ENCODE results near the gene FBXL20.
A peak's percentile ranks its signal among the peaks of the same experiment; 100 is the strongest.

The FBXL20 gene

DNA sequence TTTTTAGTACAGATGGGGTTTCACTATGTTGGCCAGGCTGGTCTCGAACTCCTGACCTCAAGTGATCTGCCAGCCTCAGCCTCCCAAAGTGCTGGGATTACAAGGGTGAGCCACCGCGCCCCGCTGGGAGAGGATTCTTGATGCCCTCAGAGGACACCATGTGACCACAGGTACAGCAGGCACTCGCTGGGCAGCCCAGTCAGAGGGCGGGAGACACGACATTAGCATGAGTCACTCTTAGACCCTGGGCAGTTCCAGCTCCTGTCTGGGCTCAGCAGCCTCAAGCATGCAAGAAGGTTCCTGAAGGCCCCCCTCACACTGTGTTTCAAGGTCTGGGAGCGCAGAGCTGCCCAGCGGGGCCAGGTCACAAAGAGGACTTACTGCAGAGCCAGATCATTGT is 187.6 kb downstream of the FBXL20 start:
- TF ChIP-seq, protein P1, sequence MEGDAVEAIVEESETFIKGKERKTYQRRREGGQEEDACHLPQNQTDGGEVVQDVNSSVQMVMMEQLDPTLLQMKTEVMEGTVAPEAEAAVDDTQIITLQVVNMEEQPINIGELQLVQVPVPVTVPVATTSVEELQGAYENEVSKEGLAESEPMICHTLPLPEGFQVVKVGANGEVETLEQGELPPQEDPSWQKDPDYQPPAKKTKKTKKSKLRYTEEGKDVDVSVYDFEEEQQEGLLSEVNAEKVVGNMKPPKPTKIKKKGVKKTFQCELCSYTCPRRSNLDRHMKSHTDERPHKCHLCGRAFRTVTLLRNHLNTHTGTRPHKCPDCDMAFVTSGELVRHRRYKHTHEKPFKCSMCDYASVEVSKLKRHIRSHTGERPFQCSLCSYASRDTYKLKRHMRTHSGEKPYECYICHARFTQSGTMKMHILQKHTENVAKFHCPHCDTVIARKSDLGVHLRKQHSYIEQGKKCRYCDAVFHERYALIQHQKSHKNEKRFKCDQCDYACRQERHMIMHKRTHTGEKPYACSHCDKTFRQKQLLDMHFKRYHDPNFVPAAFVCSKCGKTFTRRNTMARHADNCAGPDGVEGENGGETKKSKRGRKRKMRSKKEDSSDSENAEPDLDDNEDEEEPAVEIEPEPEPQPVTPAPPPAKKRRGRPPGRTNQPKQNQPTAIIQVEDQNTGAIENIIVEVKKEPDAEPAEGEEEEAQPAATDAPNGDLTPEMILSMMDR (IDR thresholded peaks at IDR 0.05; ENCODE audit: low read depth, low read length): no peak
- peak in 1 of 2 donors; percentile 37 for DNase-seq (ENCODE audit: low read depth in 2 of 2)
- H3K4me3 ChIP-seq (replicated peaks in 1 of 2; ENCODE audit: low read depth in 2 of 2, low read length in 2 of 2): no peak overlapping the region

DNA sequence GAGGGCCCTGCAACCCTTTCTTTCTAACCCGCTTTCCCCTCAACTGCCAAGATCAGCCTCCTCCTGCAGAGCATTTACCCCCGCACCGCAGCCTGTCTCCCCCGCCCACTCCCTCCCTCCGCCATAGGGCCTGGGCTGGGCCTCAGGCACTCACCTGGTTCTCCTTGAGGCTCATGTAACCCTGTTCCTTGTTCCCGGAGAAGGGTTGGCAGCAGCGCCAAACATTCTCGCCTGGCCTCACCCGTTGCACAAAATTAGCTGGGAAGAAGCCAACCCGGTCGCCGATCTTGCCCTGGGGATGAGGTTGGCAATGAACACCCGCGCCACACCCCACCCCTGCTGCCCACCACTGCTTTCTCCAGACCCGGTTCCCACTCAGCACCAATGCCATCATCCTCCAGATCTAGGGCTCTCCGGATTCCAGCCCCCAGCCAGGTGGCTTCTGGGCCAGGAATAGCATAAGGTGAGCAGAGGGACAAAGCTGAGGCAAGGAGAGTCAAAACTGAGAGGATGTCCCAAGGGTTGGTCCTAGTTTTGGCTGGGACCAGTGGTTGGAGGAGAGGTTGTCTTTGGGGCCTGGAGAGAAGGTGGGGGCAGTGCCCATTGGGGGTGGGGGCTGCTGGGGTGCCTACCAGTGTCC is 188.5 kb downstream of the FBXL20 start:
- H3K4me3 ChIP-seq (replicated peaks in 1 of 2; ENCODE audit: low read depth in 2 of 2, low read length in 2 of 2): no peak overlapping the region
- TF ChIP-seq, protein P1 (IDR thresholded peaks at IDR 0.05; ENCODE audit: low read depth, low read length): no peak
- DNase-seq (ENCODE audit: low read depth in 2 of 2): no peak

- TF ChIP-seq, protein P1 (IDR thresholded peaks at IDR 0.05; ENCODE audit: low read depth, low read length): no peak
- DNase-seq (ENCODE audit: low read depth in 2 of 2): peak in 1 of 2 donors; percentile 30
- H3K4me3 ChIP-seq (replicated peaks in 1 of 2; ENCODE audit: low read depth in 2 of 2, low read length in 2 of 2): no peak overlapping the region
Observed at GRCh38 chr17:39212195-39212810, 189.1 kb downstream of the FBXL20 start.

DNA sequence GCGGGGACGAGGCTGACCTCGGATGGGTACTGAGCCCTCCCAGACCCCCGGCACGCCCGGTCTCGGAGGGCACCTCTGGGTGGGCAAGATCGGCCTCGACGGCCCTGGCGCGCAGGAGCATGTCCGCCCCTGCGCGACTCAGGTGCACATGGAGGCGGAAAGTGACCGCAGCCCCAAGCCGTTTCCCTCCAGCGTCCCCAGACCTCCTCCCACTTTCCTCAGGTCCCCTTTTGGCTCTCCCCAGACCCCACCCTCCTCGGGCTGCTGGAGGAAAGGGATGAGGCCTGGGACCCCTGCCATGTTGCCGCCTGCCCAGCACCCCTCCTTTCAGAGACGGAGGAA is 191.4 kb downstream of the FBXL20 start:
- H3K4me3 ChIP-seq (replicated peaks in 1 of 2; ENCODE audit: low read depth in 2 of 2, low read length in 2 of 2): peak overlapping the region; percentile 29 to 43
- TF ChIP-seq, protein P1 (IDR thresholded peaks at IDR 0.05; ENCODE audit: low read depth, low read length): no peak
- no peak for DNase-seq (ENCODE audit: low read depth in 2 of 2)

GRCh38 chr17:39209317-39210092 is 191.9 kb downstream of the FBXL20 start:
- TF ChIP-seq, protein P1 (IDR thresholded peaks at IDR 0.05; ENCODE audit: low read depth, low read length): no peak
- H3K4me3 ChIP-seq (replicated peaks in 1 of 2; ENCODE audit: low read depth in 2 of 2, low read length in 2 of 2): peak overlapping the region; percentile 29 to 43
- peak; percentile 46 to 71 for DNase-seq (ENCODE audit: low read depth in 2 of 2)

GRCh38 chr17:39208893-39209292 is 192.5 kb downstream of the FBXL20 start:
- no peak for DNase-seq (ENCODE audit: low read depth in 2 of 2)
- H3K4me3 ChIP-seq (replicated peaks in 1 of 2; ENCODE audit: low read depth in 2 of 2, low read length in 2 of 2): no peak overlapping the region
- TF ChIP-seq, protein P1 (IDR thresholded peaks at IDR 0.05; ENCODE audit: low read depth, low read length): no peak

All from cardiac fibroblast (primary cell).